Esophagus muscularis mucosa (tissue), 4 donors: ENCODE measurements around the gene ST6GALNAC3. TPM values are rescaled to one million over a fixed set of nuclear protein-coding genes. Genes with fewer than 3 reads are reported as not detected.

Source experiments
- DNase-seq: peaks from one replicate; pipeline ENCODE4 v3.0.0-alpha.2; 2017; ENCODE audit errors: extremely low spot score
- H3K27ac ChIP-seq, 4 donors: fragments of 200-600 bp; sonication (generic); replicated peaks in 1 of 4; 1 replicate in 3 of 4; 2 replicates in 1 of 4; pipeline ENCODE4 v1.5.1; 2016 to 2019; ENCODE audit warnings: mild to moderate bottlenecking in 1 of 4
- H3K27me3 ChIP-seq, 4 donors: fragments of 200-600 bp; sonication (generic); one replicate each; pipeline versions ENCODE4 v1.5.1 to v1.6.0; 2016 to 2019
- H3K36me3 ChIP-seq, 4 donors: fragments of 200-600 bp; sonication (generic); one replicate each; pipeline ENCODE4 v1.5.1; 2016 to 2019
- H3K4me1 ChIP-seq, 4 donors: fragments of 200-600 bp; sonication (generic); one replicate each; pipeline ENCODE4 v1.5.1; 2016 to 2019
- H3K4me3 ChIP-seq, 4 donors: fragments of 200-600 bp; sonication (generic); 1 replicate in 2 of 4; 2 replicates in 2 of 4; pipeline ENCODE4 v1.5.1; 2016 to 2019; ENCODE audit warnings: mild to moderate bottlenecking in 4 of 4, moderate library complexity in 1 of 4
- H3K9me3 ChIP-seq, 4 donors: fragments of 200-600 bp; sonication (generic); 1 replicate in 3 of 4; 2 replicates in 1 of 4; pipeline ENCODE4 v1.5.1; 2016 to 2019
- EP300 ChIP-seq: sonication (generic); formaldehyde crosslinking; IDR thresholded peaks from one replicate; pipeline ENCODE4 v1.6.1; 2017; ENCODE audit warnings: antibody characterized with exemption
- POLR2A ChIP-seq: fragments of 450-650 bp; IDR thresholded peaks from one replicate; pipeline ENCODE4 v1.6.1; 2017; ENCODE audit warnings: antibody characterized with exemption, moderate library complexity, mild to moderate bottlenecking, low read depth
- POLR2AphosphoS5 ChIP-seq, 2 donors: sonication (generic); formaldehyde crosslinking; IDR thresholded peaks; one replicate each; pipeline ENCODE4 v1.6.1; 2017; ENCODE audit warnings: antibody characterized with exemption in 2 of 2
- WGBS: methylation state at CpG from one replicate; pipeline ENCODE4 v1.1.5; 2018; 5-methylcytosine and 5-hydroxymethylcytosine counted together
- intact Hi-C: fragments of 100-400 bp; cut with DNase I; formaldehyde crosslinking; loops from one replicate; pipeline ENCODE4 v1.15.1; 2023
- total RNA-seq, 4 donors: library from RNA; depleted of rRNA; stranded (reverse); fragments of >200 nt; gene quantifications; one replicate each; pipeline versions ENCODE4 v1.1.0 to v1.2.1, GENCODE V29; 2016
- TF ChIP-seq, protein P1 (sequence below), 3 experiments: fragments of 200-600 bp in 2 of 3; fragments of 450-650 bp in 1 of 3; sonication (generic) in 2 of 3; IDR thresholded peaks; one replicate each; pipeline ENCODE4 v1.5.1; 2017 to 2019; ENCODE audit warnings: antibody characterized with exemption in 3 of 3, mild to moderate bottlenecking in 2 of 3, moderate library complexity in 1 of 3

Gene ST6GALNAC3
- total RNA-seq, 4 donors from 2014 or later: 2.1 to 6.8 (median 4.8) TPM

DNA sequence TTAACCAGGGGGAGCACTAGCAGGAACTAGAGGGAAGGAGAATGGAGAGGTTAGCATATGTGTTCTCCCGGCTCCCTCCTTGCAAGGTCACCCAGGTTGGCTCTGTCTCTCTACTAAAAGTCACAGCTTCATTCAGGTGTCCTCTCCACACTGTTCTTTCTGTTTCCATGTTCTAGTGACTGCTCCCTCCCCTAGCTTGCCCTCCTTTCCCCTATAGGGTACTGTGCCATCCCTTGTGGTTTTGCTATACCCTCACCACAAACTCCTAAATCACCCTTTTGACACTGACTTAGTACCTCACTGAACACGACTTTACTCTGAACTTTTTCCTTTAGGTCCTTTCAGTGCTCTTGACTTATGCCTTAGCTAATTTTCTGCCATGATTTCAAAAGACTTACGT lies 389.3 kb downstream of the ST6GALNAC3 start:
- no peak for DNase-seq
- Histone ChIP-seq H3K27me3 (no peaks in the 10 kb centered on the region), H3K4me3 (no peak overlapping the region), H3K27ac (no peak overlapping the region), H3K4me1 (no peaks in the 10 kb centered on the region), H3K9me3 (no peaks in the 10 kb centered on the region), H3K36me3 (no peaks in the 10 kb centered on the region)
- no peak for TF ChIP-seq POLR2AphosphoS5 (IDR thresholded peaks at IDR 0.05)
- TF ChIP-seq EP300: no peak
- TF ChIP-seq POLR2A: no peak
- TF ChIP-seq, protein P1, sequence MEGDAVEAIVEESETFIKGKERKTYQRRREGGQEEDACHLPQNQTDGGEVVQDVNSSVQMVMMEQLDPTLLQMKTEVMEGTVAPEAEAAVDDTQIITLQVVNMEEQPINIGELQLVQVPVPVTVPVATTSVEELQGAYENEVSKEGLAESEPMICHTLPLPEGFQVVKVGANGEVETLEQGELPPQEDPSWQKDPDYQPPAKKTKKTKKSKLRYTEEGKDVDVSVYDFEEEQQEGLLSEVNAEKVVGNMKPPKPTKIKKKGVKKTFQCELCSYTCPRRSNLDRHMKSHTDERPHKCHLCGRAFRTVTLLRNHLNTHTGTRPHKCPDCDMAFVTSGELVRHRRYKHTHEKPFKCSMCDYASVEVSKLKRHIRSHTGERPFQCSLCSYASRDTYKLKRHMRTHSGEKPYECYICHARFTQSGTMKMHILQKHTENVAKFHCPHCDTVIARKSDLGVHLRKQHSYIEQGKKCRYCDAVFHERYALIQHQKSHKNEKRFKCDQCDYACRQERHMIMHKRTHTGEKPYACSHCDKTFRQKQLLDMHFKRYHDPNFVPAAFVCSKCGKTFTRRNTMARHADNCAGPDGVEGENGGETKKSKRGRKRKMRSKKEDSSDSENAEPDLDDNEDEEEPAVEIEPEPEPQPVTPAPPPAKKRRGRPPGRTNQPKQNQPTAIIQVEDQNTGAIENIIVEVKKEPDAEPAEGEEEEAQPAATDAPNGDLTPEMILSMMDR (IDR thresholded peaks at IDR 0.05): no peak
- WGBS: 85% methylated on average over 3 of the region's 3 CpGs
- intact Hi-C loops: no loop called here

DNA sequence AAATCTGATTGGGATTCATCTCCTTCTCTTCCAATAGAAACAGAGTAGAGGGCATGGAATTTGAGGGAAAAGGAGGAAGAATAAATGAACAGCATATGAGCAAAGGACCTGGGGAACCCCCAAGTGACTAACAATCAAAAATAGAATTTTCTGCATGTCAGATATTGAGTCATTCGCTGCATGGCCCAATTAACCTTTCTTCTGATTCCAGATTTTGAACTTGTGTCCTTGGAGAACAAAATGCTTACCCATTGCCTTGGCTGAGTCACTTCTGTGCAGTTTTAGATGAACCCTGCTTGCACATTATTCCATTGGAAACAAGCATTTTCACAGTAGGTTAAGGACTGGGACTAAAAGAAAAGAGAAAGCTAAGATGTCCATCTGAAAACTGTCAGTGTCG lies 390.5 kb downstream of the ST6GALNAC3 start:
- Histone ChIP-seq H3K27me3 (no peaks in the 10 kb centered on the region), H3K36me3 (no peaks in the 10 kb centered on the region), H3K27ac (no peak overlapping the region), H3K4me3 (no peak overlapping the region), H3K9me3 (no peaks in the 10 kb centered on the region), H3K4me1 (no peaks in the 10 kb centered on the region)
- no peak for TF ChIP-seq POLR2A
- no peak for TF ChIP-seq EP300
- TF ChIP-seq, protein P1 (IDR thresholded peaks at IDR 0.05): no peak
- no peak for TF ChIP-seq POLR2AphosphoS5 (IDR thresholded peaks at IDR 0.05)
- 74% methylated on average over 2 of the region's 2 CpGs for WGBS
- DNase-seq: no peak
- intact Hi-C loops: no loop called here

DNA sequence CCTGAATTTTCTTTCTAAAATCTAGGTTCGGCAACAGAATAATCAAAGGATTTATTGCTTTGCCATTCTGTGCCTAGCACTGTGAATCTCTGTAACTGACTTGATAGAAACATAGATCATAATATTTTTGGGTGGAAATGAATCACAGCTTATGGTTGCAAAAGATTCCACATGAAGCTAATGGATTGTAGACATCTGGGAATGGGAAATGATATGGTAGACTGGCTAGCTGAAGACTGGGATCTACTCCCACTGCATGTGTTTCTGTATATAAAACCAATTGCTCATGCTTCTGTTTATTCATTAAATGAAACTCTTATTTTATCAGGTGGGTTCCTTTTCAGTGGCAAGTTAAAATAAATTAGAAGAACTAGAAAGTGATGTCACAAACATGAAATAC lies 395.6 kb downstream of the ST6GALNAC3 start:
- 93% methylated on average over 1 of the region's 1 CpG for WGBS
- no peak overlapping the region for H3K27ac ChIP-seq
- no peaks in the 10 kb centered on the region for H3K36me3 ChIP-seq
- no peaks in the 10 kb centered on the region for H3K27me3 ChIP-seq
- intact Hi-C loops: no loop called here
- H3K4me3 ChIP-seq: no peak overlapping the region
- DNase-seq: no peak
- no peaks in the 10 kb centered on the region for H3K4me1 ChIP-seq
- TF ChIP-seq EP300: no peak
- TF ChIP-seq, protein P1 (IDR thresholded peaks at IDR 0.05): no peak
- no peak for TF ChIP-seq POLR2A
- TF ChIP-seq POLR2AphosphoS5 (IDR thresholded peaks at IDR 0.05): no peak
- H3K9me3 ChIP-seq: no peaks in the 10 kb centered on the region

DNA sequence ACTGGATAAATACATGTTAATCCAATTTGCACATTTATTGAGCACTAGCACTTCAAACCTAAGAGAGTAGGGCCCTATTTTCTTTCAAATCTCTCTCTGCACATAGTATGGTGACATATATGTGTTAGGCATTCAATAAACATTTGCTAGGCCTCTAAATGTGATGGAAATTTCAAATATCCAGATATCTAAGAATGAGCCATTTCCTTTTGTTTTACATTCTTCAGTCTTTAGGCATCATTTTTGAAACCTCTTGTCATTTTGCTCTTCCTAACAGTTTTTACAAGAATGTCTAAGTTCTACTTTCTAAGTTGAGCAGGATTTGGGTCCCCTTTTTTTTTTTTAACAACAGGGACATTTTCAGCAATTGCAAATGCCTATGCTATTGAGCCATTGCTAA lies 397.0 kb downstream of the ST6GALNAC3 start:
- TF ChIP-seq POLR2AphosphoS5 (IDR thresholded peaks at IDR 0.05): no peak
- TF ChIP-seq, protein P1 (IDR thresholded peaks at IDR 0.05): no peak
- TF ChIP-seq EP300: no peak
- no peak for TF ChIP-seq POLR2A
- Histone ChIP-seq H3K36me3 (no peaks in the 10 kb centered on the region), H3K9me3 (no peaks in the 10 kb centered on the region), H3K27ac (no peak overlapping the region), H3K4me1 (no peaks in the 10 kb centered on the region), H3K4me3 (no peak overlapping the region), H3K27me3 (no peaks in the 10 kb centered on the region)
- intact Hi-C loops: no loop called here
- DNase-seq: no peak

DNA sequence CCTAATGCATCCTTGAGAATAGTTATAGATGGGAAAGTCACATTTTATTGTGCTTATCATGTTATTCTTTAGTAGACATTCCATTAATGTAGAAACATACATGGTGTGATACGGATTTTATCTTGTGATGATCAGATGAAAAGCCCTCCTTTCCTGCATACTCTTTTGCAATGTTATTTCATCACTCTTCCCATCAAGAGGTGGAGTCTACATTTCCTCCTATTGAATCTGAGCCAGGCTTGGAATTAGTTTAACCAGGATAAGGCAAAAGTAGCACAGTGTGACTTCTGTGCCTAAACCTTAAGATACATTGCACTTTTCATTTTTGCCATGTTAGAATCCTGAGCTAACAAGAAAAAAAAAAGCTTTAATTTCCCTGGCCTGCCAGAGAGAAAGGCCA lies 399.0 kb downstream of the ST6GALNAC3 start:
- Histone ChIP-seq H3K27ac (no peak overlapping the region), H3K27me3 (no peaks in the 10 kb centered on the region), H3K4me3 (no peak overlapping the region), H3K9me3 (no peaks in the 10 kb centered on the region), H3K36me3 (no peaks in the 10 kb centered on the region), H3K4me1 (no peaks in the 10 kb centered on the region)
- no peak for DNase-seq
- TF ChIP-seq POLR2AphosphoS5 (IDR thresholded peaks at IDR 0.05) (no peak), EP300 (no peak), POLR2A (no peak)
- TF ChIP-seq, protein P1 (IDR thresholded peaks at IDR 0.05): no peak
- 84% methylated on average over 1 of the region's 1 CpG for WGBS
- intact Hi-C loops: no loop called here
